ENCODE results near the gene MTG2. TPM values are rescaled to one million over a fixed set of nuclear protein-coding genes. Genes with fewer than 3 reads are reported as not detected.

Gene MTG2
- total and polyA plus RNA-seq, 2 of the 8 experiments (the other 6 are each of a cell fraction or from before 2014, with no cell fraction given): 14.4 to 22.8 TPM

GRCh38 chr20:62241506-62241905 lies 58.7 kb downstream of the MTG2 start:
- no peaks in the 10 kb centered on the region for H3K27me3 ChIP-seq (replicated peaks in 1 of 4; ENCODE audit: control insufficient read depth in 3 of 4, extremely low read depth in 1 of 4, insufficient read depth in 3 of 4, low read length in 3 of 4)
- peaks cover 0 to 2% (median 0%) of the 10 kb centered on the region in 4 experiments; a peak in 1 of 8 replicates for H3K36me3 ChIP-seq (ENCODE audit: control insufficient read depth in 2 of 4, insufficient read depth in 4 of 4, low read length in 3 of 4)
- H2BK120ac ChIP-seq (replicated peaks; ENCODE audit: low read depth, low read length): no peak overlapping the region
- H3K4me2 ChIP-seq (ENCODE audit: insufficient read depth in 1 of 2, low read depth in 2 of 2, low read length in 2 of 2): no peak overlapping the region
- no peak overlapping the region for H4K91ac ChIP-seq (replicated peaks; ENCODE audit: insufficient read length, low read length)
- no peak for FAIRE-seq
- no peak overlapping the region for H3K18ac ChIP-seq (ENCODE audit: extremely low read depth, low read length)
- H3K79me2 ChIP-seq (ENCODE audit: control insufficient read depth in 1 of 2, insufficient read depth in 2 of 2, low read length in 2 of 2): peaks cover 6 to 69% of the 10 kb centered on the region in 2 experiments
- H2BK15ac ChIP-seq (ENCODE audit: low read length): no peak overlapping the region
- WGBS, 2 experiments (ENCODE audit: extremely low coverage in 1 of 2, insufficient coverage in 1 of 2, insufficient read length in 1 of 2, insufficient replicate concordance in 2 of 2, low coverage in 1 of 2, low lambda C conversion rate in 2 of 2, missing lambda C conversion rate in 1 of 2): 95% methylated on average over 10 of the region's 10 CpGs; no CpG with 5 or more reads in 1 of the 2 experiments
- H4K8ac ChIP-seq (ENCODE audit: extremely low read depth, insufficient read depth, low read length): no peak overlapping the region
- no peak overlapping the region for H4K5ac ChIP-seq (ENCODE audit: insufficient read length, low read depth, low read length)
- H3K9me3 ChIP-seq (ENCODE audit: insufficient read depth in 2 of 2, low read depth in 1 of 2, low read length in 1 of 2): no peaks in the 10 kb centered on the region
- ChIA-PET CTCF (ENCODE audit: partially characterized antibody) (interaction anchor here (0.6 to 1.3 kb wide), 3 partner anchors 60 to 1466 kb away, joined by 3 read pairs; partner anchors contain the start of genes ARFRP1 and ZGPAT), POLR2A (ENCODE audit: partially characterized antibody) (interaction anchor here (1.0 kb wide), 1 partner anchor 20 kb away, joined by 3 read pairs; no protein-coding TSS in a partner anchor)
- peaks cover 2% of the 10 kb centered on the region; the same call in 1 of the 2 replicates for H3K23me2 ChIP-seq (ENCODE audit: low read depth, low read length)
- H3K14ac ChIP-seq (ENCODE audit: insufficient read length): no peak overlapping the region
- H3K9ac ChIP-seq (replicated peaks in 1 of 4; ENCODE audit: extremely low read depth in 1 of 4, low read depth in 3 of 4, low read length in 3 of 4): no peak overlapping the region
- no peak overlapping the region for H3K4ac ChIP-seq (replicated peaks; ENCODE audit: insufficient read length, low read depth, low read length)
- TF ChIP-seq RXRA (IDR thresholded peaks at IDR 0.05; ENCODE audit: insufficient read depth, low read depth, low read length) (no peak), GABPA (IDR thresholded peaks at IDR 0.05; ENCODE audit: borderline replicate concordance, insufficient read depth, low read length) (no peak)
- H3K79me1 ChIP-seq (ENCODE audit: low read depth, low read length): peaks cover 22% of the 10 kb centered on the region
- peaks cover 10 to 34% of the 10 kb centered on the region in 2 experiments for H4K20me1 ChIP-seq (replicated peaks in 1 of 2; ENCODE audit: control insufficient read depth in 1 of 2, insufficient read depth in 2 of 2, low read length in 2 of 2)
- H2BK12ac ChIP-seq (ENCODE audit: low read depth, low read length): no peak overlapping the region
- H3K4me3 ChIP-seq (ENCODE audit: extremely low read depth in 1 of 4, insufficient read depth in 2 of 4, low read depth in 3 of 4, low read length in 4 of 4): no peak overlapping the region
- no peak for DNase-seq (ENCODE audit: low read depth in 1 of 2, low spot score in 2 of 2)
- no peak overlapping the region for H2BK20ac ChIP-seq (ENCODE audit: low read length)
- peaks cover 0 to 6% (median 4%) of the 10 kb centered on the region in 4 experiments; a peak in 5 of 7 replicates for H3K4me1 ChIP-seq (replicated peaks in 1 of 4; ENCODE audit: control insufficient read depth in 3 of 4, insufficient read depth in 4 of 4, low read length in 3 of 4)
- H3K23ac ChIP-seq (ENCODE audit: insufficient read length): no peak overlapping the region
- H3K56ac ChIP-seq (replicated peaks; ENCODE audit: insufficient read length, low read depth, low read length): no peak overlapping the region
- no peak overlapping the region for H3K27ac ChIP-seq (ENCODE audit: low read depth, low read length)
- H2BK5ac ChIP-seq (ENCODE audit: low read depth, low read length): no peak overlapping the region
- no peak overlapping the region for H2AFZ ChIP-seq (ENCODE audit: low read length)
- H2AK5ac ChIP-seq (ENCODE audit: low read depth, low read length): no peak overlapping the region
